ENCODE data around the gene CLDN4. TPM values are rescaled to one million over a fixed set of nuclear protein-coding genes. Genes with fewer than 3 reads are reported as not detected.
"Not testable (repeated sequence)": the region's sequence is repeated elsewhere in the genome, so short reads cannot be mapped to it uniquely, and the experiment has no call there.

Gene CLDN4, protein sequence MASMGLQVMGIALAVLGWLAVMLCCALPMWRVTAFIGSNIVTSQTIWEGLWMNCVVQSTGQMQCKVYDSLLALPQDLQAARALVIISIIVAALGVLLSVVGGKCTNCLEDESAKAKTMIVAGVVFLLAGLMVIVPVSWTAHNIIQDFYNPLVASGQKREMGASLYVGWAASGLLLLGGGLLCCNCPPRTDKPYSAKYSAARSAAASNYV
- 1.7 TPM for total RNA-seq

DNA sequence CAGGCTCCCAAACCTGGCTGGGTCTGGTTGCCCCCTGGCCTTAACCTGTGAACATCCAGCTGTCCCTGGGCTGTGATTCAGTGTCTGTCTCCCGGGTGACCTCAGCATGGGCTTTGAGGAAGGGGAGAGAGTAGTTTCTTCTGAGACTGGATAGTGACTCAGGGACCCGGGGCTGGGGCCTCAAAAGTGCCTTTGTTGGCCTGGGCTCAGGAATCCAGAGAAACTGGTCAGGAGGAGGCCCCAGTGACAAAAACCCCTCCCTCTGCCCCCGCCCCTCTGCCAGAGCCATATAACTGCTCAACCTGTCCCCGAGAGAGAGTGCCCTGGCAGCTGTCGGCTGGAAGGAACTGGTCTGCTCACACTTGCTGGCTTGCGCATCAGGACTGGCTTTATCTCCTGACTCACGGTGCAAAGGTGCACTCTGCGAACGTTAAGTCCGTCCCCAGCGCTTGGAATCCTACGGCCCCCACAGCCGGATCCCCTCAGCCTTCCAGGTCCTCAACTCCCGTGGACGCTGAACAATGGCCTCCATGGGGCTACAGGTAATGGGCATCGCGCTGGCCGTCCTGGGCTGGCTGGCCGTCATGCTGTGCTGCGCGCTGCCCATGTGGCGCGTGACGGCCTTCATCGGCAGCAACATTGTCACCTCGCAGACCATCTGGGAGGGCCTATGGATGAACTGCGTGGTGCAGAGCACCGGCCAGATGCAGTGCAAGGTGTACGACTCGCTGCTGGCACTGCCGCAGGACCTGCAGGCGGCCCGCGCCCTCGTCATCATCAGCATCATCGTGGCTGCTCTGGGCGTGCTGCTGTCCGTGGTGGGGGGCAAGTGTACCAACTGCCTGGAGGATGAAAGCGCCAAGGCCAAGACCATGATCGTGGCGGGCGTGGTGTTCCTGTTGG, at the start of gene CLDN4:
CLDN4 (plus strand) TSS at position 316 of the 903 bp plus-strand sequence; CDS start at position 522, 206 bp downstream.
- ATAC-seq (peak; percentile 10), DNase-seq (ENCODE audit: low spot score) (no peak)

DNA sequence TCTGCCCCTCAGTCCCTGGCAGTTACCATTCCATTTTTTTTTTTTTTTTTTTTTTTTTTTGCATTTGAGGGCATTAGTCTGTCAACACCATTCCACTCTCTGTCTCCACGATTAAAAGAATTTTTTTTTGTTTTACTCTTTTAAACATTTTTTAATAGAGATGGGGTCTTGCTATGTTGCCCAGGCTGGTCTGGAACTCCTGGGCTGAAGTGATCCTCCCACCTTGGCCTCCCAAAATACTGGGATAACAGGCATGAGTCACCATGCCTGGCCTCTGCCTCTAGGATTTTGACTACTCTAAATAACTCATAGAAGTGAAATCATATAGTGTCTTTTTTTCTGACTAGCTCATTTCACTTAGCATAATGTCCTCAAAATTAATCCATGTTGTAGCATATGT, 44.2 kb upstream of the CLDN4 start:
- no peak for ATAC-seq
- DNase-seq (ENCODE audit: low spot score) = no peak

DNA sequence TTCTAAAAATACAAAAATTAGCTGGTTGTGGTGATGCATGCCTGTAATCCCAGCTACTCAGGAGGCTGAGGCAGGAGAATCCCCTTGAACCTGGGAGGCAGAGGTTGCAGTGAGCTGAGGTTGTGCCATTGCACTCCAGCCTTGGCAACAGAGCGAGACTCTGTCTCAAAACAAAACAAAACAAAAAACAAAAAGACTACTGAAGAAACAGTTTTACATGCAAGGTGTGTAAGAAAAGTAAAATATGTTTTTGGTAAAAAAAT, 43.1 kb upstream of the CLDN4 start:
- not testable (repeated sequence) for DNase-seq (ENCODE audit: low spot score); ATAC-seq

DNA sequence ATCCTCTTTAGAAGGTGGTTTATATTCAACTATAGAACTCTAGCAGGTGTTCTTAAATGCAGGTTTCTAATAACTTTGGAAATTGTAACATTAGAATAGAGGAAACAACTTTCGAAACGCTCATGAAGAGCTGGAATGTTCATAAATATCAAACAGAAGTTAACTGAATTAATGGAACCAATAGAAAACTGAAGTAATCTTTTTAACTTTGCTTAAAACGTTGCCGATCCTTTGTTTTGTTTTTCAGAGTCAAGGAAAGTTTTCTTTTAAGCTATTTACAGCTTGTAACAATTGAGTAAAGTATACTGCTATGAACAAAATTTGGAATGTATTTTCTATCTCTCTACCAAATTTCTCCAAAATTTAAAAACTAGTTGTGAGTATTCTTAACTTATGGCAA, 41.7 kb upstream of the CLDN4 start:
- ATAC-seq (no peak), DNase-seq (ENCODE audit: low spot score) (no peak)

DNA sequence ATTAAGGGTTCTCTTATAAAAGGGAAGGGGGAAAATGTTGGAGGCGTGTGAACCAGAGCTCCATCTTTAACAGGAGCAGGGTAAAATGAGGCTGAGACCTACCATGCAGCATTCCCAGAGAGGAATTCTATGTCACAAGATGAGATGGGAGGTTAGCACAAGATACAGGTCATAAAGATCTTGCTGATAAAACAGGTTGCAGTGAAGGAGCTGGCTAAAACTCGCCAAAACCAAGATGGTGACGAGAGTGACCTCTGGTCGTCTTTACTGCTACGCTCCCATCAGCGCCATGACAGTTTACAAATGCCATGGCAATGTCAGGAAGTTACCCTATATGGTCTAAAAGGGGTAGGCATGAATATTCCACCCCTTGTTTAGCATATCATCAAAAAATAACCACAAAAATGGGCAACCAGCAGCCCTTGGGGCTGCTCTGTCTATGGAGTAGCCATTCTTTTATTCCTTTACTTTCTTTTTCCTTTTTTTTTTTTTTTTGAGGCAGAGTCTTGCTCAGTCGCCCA, 39.6 kb upstream of the CLDN4 start:
- DNase-seq (ENCODE audit: low spot score); ATAC-seq: not testable (repeated sequence)

DNA sequence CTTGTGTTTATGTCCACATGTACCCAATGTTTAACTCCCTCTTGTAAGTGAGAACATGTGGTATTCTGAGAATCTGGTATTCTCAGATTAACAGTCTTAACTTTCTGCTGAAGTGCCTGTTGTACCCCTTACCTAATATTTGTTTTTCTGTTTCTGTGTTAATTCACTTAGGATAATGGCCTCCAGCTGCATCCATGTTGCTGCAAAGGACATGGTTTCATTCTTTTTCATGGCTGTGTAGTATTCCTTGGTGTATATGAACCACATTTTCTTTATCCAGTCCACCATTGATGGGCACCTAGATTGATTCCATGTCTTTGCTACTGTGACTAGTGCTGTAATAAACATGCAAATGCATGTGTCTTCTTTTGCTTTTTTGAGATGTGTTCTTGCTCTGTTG, 35.6 kb upstream of the CLDN4 start:
- not testable (repeated sequence) for ATAC-seq; DNase-seq (ENCODE audit: low spot score)

DNA sequence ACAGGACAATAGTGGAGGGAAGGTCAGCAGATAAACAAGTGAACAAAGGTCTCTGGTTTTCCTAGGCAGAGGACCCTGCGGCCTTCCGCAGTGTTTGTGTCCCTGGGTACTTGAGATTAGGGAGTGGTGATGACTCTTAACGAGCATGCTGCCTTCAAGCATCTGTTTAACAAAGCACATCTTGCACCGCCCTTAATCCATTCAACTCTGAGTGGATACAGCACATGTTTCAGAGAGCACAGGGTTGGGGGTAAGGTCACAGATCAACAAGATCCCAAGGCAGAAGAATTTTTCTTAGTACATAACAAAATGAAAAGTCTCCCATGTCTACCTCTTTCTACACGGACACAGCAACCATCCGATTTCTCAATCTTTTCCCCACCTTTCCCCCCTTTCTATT, 34.1 kb upstream of the CLDN4 start:
- not testable (repeated sequence) for ATAC-seq

DNA sequence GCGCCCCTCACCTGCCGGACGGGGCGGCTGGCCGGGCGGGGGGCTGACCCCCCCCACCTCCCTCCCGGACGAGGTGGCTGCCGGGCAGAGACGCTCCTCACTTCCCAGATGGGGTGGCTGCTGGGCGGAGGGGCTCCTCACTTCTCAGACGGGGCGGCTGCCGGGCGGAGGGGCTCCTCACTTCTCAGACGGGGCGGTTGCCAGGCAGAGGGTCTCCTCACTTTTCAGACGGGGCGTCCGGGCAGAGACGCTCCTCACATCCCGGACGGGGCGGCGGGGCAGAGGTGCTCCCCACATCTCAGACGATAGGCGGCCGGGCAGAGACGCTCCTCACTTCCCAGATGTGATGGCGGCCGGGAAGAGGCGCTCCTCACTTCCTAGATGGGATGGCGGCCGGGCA, 33.6 kb upstream of the CLDN4 start:
- DNase-seq (ENCODE audit: low spot score); ATAC-seq: not testable (repeated sequence)

More for the DNA sequence above, 34.1 kb upstream of the CLDN4 start:
- not testable (repeated sequence) for DNase-seq (ENCODE audit: low spot score)

DNA sequence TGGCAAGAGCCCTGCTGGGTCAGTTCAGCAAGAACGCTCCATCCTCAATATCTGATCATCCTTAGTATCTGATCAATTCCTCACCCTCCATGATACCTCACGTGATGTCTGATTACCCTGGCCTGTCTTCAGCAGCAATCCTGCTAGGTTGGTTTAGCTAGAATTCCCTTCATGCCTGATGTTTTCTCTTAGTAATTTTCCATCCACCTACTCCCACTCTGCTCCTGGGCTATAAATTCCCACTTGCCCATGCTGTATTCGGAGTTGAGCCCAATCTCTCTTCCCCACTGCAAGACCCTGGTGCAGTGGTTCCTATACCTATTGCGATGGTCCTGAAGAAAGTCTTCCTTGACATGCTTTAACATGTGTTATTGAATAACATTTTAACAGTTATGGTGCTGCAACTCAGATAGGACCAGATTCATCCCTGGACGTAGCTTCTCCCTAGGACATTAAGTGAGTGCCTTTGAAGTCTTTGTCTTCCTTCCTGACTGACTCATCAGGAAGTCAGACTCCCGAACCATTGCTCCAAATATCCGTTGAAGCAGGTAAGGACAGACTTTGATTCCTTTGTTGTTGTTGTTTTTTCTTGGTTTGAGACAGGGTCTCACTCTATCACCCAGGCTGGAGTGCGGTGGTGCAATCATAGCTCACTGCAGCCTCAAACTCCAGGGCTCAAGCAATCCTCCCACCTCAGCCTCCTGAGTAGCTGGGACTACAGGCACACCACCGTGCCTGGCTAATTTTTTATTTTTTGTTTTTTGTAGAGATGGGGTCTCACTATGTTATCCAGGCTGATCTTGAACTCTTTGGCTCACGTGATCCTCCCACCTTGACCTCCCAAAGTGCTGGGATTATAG, 31.3 kb upstream of the CLDN4 start:
- ATAC-seq (no peak), DNase-seq (ENCODE audit: low spot score) (no peak)

DNA sequence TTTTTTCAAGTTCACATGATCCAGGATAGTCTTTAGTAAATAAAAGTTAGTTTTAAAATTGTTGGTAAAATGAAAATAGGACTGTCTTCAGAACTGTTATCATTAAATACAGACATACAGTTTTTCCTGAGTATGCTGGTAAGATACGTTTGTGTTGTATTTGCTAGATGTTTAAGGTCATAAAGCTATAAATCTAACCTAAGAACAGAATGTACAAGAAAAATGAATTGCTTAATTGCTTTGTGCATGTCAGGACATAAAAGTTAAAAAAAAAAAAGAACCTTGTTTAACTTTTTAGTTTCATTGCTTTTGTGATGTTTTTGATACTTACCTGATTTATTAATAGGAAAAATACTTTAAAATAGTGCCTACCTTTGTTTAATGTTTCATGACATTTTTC, 29.2 kb upstream of the CLDN4 start:
- DNase-seq (ENCODE audit: low spot score) (no peak), ATAC-seq (no peak)

DNA sequence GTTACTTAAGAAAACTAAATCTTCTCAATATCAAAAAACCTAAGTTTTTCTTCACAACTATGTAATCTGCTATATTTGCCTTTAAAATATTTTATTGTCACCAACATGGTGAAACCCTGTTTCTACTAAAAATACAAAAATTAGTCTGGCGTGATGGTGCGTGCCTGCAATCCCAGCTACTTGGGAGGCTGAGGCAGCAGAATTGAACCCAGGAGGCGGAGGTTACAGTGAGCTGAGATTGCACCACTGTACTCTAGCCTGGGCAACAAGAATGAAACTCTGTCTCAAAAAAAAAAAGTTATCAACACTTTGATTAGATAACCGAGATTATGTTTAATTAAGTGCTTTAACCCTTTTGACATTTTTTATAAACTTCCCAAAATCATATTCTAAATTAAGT, 28.3 kb upstream of the CLDN4 start:
- DNase-seq (ENCODE audit: low spot score) (no peak), ATAC-seq (no peak)

DNA sequence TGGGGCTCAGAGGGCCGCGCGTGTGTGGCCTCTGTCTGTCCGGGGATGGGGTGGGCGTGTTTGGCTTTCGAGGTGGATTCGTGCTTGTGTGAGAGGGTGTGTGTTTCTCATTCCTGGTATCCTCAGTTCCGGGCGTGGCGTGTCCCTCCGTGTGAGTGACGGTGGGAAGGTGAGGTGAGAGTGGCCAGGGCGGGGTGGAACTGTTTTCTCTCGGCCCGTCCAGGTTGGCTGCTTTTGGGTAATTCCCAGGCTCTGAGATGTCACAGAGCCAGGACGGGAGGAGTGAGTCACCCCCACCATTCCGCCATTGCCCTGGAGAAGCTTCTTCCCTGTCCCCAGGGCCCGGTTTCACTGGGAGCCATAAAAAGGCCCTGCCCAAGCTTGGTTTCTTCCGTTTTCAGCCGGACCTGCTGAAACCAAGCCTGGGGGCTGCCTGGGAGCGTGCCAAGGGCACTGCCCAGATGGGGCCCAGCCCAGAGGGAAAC, 21.3 kb upstream of the CLDN4 start:
- no peak for DNase-seq (ENCODE audit: low spot score)
- no peak for ATAC-seq

DNA sequence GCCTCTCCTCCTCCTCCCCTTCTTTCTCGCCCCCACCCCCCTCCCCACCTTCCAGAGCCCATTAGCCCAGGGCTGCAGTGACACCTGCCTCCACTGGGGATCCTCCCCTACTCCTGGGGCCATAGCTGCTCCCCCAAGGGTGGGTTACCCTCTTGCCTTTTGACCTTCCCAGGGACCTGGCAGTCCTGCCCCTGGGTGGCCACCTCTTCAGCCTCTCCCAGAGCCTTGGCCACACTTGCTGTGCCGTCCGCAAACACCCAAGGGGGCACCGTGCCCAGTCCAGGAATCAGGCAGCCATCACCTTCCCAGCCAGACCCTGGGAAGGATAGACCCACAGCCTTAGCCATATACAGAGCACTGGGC, 19.8 kb upstream of the CLDN4 start:
- ATAC-seq (no peak), DNase-seq (ENCODE audit: low spot score) (no peak)

DNA sequence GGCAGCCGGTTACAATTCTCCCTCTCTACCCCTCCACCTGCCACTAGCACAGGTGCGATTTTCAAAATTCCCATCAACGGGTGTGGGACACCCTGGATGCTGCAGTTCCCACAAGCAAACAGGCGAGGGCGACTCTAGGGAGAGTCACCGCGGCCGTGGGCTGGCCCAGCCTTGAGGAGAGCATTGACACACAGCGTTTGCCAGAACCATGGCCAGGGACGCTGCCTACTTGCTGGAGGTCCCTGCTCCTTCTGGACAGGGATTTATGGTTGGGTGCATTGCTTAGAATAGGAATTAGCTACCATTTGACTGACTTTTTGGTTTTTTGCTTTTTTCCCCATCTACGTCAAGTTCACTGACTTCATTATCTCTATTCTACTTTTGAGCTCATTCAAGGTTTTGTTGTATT, 19.0 kb upstream of the CLDN4 start:
- DNase-seq (ENCODE audit: low spot score) (peak; percentile 73), ATAC-seq (peak; percentile 99)

DNA sequence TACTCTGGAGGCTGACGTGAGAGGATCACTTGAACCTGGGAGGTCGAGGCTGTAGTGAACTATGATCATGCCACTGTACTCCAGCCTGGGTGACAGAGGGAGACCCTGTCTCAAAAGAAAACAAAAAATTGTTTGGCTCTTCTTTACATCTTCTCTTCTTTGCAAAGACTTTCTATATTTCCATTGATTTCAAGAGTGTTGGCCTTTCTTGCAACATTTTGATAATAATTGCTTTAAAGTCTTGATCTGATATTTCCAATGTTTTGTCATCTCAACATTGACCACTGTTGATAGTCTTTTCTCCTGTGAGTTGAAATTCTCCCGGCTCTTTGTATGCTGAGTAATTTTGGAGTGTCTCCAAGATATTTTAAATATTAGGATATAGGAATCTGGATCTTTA, 17.8 kb upstream of the CLDN4 start:
- DNase-seq (ENCODE audit: low spot score) (no peak), ATAC-seq (no peak)

DNA sequence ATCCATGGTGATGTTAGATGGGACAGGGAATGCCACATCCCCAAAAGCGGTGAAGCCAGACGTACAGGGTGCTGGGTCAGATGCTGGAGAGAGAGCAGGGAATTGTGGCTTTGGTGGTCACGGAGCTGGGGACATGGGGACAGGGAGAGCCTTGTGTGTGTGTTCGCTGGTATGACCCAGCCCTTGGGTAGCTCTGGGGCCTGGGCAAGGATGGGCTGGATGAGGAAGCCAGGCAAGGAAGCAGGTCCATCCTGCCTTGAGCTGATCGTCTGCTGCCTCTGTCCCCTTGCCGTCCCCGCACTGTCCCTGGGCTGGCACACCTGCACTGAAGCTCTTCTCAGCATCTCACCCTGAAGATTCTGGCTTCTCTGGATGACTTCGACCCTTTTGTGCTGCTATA, 15.4 kb upstream of the CLDN4 start:
- DNase-seq (ENCODE audit: low spot score) = no peak
- ATAC-seq = no peak

DNA sequence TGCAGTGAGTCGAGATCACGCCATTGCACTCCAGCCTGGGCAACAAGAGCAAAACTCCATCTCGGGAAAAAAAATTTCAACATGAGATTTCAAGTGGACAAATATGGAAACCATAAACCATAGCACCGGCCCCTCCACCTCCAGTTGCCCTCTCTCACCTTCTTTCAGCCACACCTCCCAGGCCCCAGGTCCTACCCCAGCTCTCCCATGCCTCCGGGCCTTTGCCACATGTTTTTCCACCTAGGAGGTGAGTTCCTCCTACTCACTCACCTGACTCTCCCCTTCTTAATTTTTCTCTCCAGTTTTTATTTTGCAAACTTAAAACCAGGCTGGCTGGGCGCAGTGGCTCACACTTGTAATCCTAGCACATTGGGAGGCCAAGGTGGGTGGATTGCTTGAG, 13.7 kb upstream of the CLDN4 start:
- DNase-seq (ENCODE audit: low spot score) (no peak), ATAC-seq (no peak)

DNA sequence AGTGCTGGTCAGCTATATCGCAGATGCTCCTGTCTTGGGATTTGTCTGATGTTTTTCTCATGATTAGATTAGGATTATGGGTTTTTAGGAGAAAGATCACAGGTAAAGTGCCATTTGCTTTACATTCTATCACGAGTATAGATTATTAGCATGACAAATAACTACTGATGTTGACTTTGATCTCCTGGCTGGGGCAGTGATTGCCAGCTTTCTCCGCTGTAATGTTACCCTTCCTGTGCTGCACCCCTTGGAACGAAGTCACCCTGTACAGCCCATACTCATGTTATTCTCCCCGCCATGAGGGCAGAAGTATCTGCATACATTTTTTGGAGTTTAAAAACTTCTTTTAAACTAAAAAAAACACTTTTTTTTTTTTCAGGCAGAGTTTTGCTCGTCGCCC, 10.8 kb upstream of the CLDN4 start:
- ATAC-seq (no peak), DNase-seq (ENCODE audit: low spot score) (no peak)

DNA sequence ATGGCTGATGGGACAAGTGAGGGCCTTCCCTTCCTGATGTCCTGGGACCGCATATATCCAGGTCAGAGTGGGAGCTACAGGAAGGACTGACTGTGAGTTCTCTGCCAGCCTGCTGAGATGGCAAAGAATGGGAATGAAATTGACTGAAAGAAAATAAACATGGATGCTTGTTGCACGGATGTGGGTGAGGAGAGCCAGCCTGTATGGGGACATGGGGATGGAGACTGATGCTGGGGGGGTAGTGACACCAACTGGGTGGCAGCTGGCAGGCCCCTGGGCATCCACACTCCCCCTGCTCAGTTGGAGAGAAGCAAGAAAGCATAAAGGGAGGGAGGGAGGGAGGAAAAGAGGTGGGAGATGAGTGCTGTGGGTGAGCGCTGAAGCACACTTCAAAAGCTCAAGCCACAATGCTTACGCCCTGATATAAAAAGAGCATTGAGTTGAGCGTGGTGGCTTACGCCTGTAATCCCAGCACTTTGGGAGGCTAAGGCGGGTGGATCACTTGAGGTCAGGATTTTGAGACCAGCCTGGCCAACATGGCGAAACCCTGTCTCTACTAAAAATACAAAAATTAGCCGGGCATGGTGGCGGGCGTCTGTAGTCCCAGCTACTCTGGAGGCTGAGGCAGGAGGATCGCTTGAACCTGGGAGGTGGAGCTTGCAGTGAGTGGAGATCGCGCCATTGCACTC, 9.1 kb upstream of the CLDN4 start:
- ATAC-seq; DNase-seq (ENCODE audit: low spot score): not testable (repeated sequence)

DNA sequence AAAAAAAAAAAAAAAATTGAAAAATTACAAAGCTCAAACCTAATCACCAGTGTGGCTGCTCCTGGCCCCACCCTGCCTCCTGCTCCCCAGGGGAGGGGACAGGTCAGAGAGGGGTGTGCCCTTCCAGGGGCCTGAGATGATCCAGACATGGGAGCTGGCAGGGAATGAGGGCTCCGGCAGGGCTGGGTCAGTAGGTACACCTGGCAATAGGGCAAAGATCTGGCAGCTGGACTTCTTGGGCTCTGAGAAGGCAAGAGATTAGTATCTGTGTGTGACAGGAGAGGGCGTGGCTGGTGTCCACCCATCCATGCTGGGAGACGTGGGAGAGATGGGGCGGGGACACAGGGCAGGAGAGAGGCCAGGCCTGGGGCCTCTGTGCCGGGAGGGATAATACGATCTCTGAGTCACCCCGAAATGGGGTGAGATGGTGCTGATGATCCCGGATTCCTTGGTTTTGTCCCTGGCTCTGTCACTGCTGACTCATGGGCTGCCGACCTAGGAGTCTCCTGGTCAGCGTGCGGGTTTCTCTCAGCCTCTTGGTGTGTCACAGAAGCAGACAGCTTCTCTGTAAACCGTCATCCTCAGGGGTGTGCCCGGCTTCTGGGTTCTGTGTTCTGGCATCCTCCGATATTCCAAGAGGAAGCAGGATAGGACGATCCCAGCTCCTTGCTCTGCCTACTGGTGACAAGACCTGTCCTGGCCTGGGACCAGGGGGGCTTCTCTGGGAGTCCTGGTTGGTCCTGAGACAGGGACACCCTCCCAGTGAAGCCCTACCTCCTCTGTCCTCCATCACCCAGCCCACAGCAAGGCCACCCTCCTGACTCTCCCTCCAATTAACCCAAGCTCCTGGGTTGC, 8.2 kb upstream of the CLDN4 start:
- no peak for ATAC-seq
- DNase-seq (ENCODE audit: low spot score) = no peak
